Progenitor cell of endocrine pancreas (in vitro differentiated cells): ENCODE measurements around the gene PATL1. TPM values are rescaled to one million over a fixed set of nuclear protein-coding genes. Genes with fewer than 3 reads are reported as not detected.

Experiments used
- DNase-seq: peaks from one replicate; pipeline ENCODE4 v3.0.0; 2021; ENCODE audit warnings: low spot score; ENCODE audit not compliant: unreplicated experiment
- H3K27ac Mint-ChIP-seq: 2 replicates; pipeline ENCODE4 v1.8.0; 2021; ENCODE audit warnings: mild to moderate bottlenecking, moderate library complexity, mixed read lengths
- H3K27me3 Mint-ChIP-seq: 2 replicates; pipeline ENCODE4 v1.8.0; 2021; ENCODE audit warnings: mixed read lengths
- H3K36me3 Mint-ChIP-seq: 2 replicates; pipeline ENCODE4 v1.8.0; 2022; ENCODE audit warnings: mixed read lengths; ENCODE audit not compliant: insufficient read depth
- H3K4me1 Mint-ChIP-seq: 2 replicates; pipeline ENCODE4 v1.8.0; 2021; ENCODE audit warnings: low read depth, mixed read lengths
- H3K4me3 Mint-ChIP-seq: 2 replicates; pipeline ENCODE4 v1.8.0; 2021; ENCODE audit warnings: low read depth, mild to moderate bottlenecking, moderate library complexity, mixed read lengths
- H3K9me3 Mint-ChIP-seq: 2 replicates; pipeline ENCODE4 v1.8.0; 2021; ENCODE audit warnings: low read depth, mixed read lengths
- total RNA-seq: library from RNA; stranded (reverse); gene quantifications from 2 replicates; pipeline ENCODE4 v1.2.1, GENCODE V29; 2021
- TF ChIP-seq, protein P1 (sequence below): fragments of 200-600 bp; sonication (generic); IDR thresholded peaks from one replicate; pipeline ENCODE4 v1.5.0; 2021; ENCODE audit warnings: antibody characterized with exemption, mild to moderate bottlenecking; ENCODE audit not compliant: unreplicated experiment

Gene PATL1
- total RNA-seq, 1 donor from 2014 or later: 43.7 TPM

DNA sequence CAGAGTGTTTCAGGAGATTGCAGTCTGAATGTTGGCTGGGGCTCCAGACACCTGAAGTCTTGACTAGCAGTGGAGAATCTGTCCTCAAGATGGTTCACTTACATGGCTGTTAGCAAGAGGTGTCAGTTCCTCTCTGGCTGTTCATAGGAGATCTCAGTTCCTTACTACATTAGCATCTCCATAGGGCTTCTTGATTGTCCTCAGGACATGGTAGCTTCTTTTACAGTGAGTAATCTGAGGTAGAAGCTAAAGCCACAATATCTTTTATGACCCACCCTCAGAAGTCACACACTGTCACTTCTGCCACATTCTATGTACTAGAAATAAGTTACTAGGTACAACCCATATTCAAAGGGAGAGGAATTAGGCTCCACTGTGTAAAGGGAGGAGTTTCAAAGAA lies 10.5 kb upstream of the PATL1 start:
- no peak for DNase-seq
- Mint-ChIP-seq H3K4me3 (no peak overlapping the region), H3K9me3 (peaks cover 18% of the 10 kb centered on the region), H3K4me1 (peaks cover 32% of the 10 kb centered on the region), H3K36me3 (peaks cover 6% of the 10 kb centered on the region), H3K27me3 (no peaks in the 10 kb centered on the region), H3K27ac (no peak overlapping the region)
- TF ChIP-seq, protein P1, sequence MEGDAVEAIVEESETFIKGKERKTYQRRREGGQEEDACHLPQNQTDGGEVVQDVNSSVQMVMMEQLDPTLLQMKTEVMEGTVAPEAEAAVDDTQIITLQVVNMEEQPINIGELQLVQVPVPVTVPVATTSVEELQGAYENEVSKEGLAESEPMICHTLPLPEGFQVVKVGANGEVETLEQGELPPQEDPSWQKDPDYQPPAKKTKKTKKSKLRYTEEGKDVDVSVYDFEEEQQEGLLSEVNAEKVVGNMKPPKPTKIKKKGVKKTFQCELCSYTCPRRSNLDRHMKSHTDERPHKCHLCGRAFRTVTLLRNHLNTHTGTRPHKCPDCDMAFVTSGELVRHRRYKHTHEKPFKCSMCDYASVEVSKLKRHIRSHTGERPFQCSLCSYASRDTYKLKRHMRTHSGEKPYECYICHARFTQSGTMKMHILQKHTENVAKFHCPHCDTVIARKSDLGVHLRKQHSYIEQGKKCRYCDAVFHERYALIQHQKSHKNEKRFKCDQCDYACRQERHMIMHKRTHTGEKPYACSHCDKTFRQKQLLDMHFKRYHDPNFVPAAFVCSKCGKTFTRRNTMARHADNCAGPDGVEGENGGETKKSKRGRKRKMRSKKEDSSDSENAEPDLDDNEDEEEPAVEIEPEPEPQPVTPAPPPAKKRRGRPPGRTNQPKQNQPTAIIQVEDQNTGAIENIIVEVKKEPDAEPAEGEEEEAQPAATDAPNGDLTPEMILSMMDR: no peak

DNA sequence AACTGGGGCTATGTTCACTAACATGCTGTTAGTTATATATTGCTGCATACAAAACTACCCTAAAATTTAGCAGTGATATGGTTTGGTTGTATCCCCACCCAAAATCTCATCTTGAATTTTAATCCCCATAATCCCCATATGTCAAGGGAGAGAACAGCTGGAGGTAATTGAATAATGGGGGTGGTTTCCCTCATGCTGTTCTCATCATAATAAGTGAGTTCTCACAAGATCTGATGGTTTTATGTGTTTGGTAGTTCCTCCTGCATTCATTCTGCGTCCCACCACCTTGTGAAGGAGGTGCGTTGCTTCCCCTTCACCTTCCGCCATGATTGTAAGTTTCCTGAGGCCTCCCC lies 10.0 kb upstream of the PATL1 start:
- no peak for DNase-seq
- Mint-ChIP-seq H3K4me1 (peaks cover 35% of the 10 kb centered on the region), H3K36me3 (peaks cover 4% of the 10 kb centered on the region), H3K9me3 (peaks cover 15% of the 10 kb centered on the region), H3K4me3 (no peak overlapping the region), H3K27ac (peak overlapping the region; percentile 73), H3K27me3 (no peaks in the 10 kb centered on the region)
- TF ChIP-seq, protein P1: no peak

DNA sequence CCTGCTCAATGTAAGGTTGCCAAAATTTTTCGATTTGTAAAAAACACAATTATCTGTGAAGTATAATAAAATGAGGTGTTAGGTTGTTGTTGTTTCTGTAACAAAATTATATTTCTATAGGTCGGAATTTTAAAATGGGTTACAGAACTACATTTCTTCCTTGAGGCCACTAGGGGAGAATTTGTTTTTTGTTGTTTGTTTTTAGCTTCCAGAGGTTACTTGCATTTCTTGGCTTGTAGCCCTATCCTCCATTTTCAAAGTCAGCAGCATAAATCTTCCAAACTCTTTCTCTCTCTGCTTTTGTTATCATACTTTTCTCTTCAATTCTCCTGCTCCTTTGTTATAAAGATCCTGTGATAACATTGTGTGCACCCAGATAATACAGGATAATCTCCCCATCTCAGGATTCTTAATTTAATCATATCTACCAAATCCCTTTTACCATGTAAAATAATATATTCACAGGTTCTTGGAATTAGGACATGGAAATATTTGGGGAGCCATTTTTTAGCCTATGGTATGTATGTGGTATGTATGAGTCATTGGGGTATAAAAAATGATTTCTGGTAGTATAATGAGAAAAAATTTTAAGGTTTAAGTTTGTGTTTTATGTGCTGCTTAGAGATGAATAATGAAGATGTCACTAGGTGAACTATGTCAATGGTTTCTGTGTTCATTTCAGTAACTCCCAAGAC lies 9.4 kb upstream of the PATL1 start:
- Mint-ChIP-seq H3K4me1 (peaks cover 35% of the 10 kb centered on the region), H3K36me3 (peaks cover 2% of the 10 kb centered on the region), H3K27ac (no peak overlapping the region), H3K27me3 (no peaks in the 10 kb centered on the region), H3K4me3 (no peak overlapping the region), H3K9me3 (peaks cover 12% of the 10 kb centered on the region)
- no peak for DNase-seq
- TF ChIP-seq, protein P1: no peak

DNA sequence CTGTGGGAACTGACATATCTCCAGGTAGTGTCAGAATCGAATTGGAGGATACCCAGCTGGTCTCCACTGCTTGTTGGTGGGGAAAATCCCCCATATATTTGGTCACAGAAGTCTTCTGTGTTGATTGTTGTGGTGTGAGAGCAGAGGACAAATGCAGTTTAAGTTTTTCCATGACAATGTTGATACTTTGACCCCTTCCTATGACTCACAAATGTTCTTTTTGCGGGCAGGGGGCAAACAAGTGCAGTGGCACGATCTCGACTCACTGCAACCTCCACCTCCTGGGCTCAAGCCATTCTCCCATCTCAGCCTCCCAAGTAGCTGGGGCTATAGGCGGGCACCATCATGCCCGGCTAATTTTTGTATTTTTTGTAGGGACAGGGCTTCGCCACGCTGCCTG lies 7.4 kb upstream of the PATL1 start:
- TF ChIP-seq, protein P1: no peak
- DNase-seq: no peak

DNA sequence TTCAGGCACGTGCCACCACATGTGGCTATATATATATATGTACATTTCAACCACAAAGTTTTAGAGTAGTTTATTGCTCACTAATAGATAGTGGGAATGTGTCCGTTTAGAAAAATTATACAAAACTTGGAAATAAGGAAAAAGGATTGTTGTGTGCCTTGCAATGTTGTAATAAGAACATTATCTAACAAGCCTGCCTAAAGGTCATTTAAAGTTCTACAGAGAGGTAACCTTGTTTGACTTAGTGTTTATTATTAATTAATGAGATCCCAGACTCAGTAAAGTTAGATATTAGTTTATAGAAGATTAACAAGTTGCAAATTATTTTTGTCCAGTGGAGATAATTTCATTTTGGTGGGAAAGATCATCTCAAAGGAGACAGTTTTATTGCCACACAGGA lies 5.5 kb upstream of the PATL1 start:
- Mint-ChIP-seq H3K27me3 (no peaks in the 10 kb centered on the region), H3K27ac (no peak overlapping the region), H3K9me3 (peaks cover 9% of the 10 kb centered on the region), H3K4me1 (peaks cover 11% of the 10 kb centered on the region), H3K4me3 (no peak overlapping the region), H3K36me3 (peaks cover 2% of the 10 kb centered on the region)
- TF ChIP-seq, protein P1: no peak
- no peak for DNase-seq

More for the DNA sequence above, 7.4 kb upstream of the PATL1 start:
- Mint-ChIP-seq H3K4me1 (peaks cover 20% of the 10 kb centered on the region), H3K9me3 (peaks cover 9% of the 10 kb centered on the region), H3K27me3 (no peaks in the 10 kb centered on the region), H3K4me3 (no peak overlapping the region), H3K27ac (no peak overlapping the region), H3K36me3 (peaks cover 2% of the 10 kb centered on the region)
